Measurements from ENCODE around the gene MATN1.

GRCh38 chr1:30715886-30716285, 7.5 kb downstream of the MATN1 start:
- TF ChIP-seq CTCF (IDR thresholded peaks at IDR 0.05; ENCODE audit: low read depth, low read length, poor library complexity, severe bottlenecking) (no peak), EZH2phosphoT487 (IDR thresholded peaks at IDR 0.05; ENCODE audit: borderline replicate concordance, low read length) (no peak)
